ENCODE measurements around the gene NANOS2. TPM values are rescaled to one million over a fixed set of nuclear protein-coding genes. Genes with fewer than 3 reads are reported as not detected.

The NANOS2 gene
- not detected in 2 replicates for total RNA-seq

GRCh38 chr19:45913874-45914830 is at the start of gene NANOS2:
TSS of gene NANOS2 (minus strand) at chr19:45914778. CDS start at chr19:45914693, 85 bp downstream.

DNA sequence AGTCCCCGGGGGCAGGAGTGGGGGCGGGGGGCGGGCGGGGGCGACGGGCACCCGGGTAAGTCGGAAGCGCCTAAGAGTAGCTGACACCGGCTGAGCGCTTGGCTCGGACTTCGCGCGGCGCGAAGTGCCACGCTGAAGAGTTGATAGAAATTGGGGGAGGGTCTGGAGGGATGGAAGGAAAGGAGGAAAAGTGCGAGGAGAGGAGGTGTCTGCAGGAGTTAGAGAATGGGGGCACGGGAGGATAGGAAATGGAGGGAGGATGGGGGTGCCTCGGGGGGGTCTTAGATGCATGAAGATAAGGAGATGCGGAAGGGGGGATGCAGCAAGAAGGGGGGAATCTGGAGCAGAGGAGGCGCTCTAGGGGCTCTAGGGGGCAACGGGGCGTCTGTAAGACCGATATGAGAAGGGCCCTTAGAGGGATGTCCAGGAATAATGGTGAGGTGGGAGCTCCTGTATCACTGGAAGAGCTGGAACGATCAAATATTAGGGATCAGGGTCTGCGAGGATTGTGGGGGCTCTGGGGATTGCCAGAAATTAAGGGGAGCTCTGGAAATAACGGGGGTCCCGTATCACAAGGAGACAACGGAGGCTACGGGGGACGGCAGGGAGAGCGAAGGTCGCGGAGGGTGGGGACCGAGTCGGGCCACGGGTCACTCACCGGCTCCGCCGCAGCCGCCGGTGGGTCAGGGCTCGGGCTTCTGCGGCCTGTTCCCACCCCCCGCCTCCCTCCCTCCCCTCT is 12.5 kb downstream of the NANOS2 start, which contains the start of gene MYPOP:
Gene MYPOP, minus strand, starts transcription at position 702 of the 739 bp plus-strand sequence. CDS start 840 bp downstream, outside the sequence.

DNA sequence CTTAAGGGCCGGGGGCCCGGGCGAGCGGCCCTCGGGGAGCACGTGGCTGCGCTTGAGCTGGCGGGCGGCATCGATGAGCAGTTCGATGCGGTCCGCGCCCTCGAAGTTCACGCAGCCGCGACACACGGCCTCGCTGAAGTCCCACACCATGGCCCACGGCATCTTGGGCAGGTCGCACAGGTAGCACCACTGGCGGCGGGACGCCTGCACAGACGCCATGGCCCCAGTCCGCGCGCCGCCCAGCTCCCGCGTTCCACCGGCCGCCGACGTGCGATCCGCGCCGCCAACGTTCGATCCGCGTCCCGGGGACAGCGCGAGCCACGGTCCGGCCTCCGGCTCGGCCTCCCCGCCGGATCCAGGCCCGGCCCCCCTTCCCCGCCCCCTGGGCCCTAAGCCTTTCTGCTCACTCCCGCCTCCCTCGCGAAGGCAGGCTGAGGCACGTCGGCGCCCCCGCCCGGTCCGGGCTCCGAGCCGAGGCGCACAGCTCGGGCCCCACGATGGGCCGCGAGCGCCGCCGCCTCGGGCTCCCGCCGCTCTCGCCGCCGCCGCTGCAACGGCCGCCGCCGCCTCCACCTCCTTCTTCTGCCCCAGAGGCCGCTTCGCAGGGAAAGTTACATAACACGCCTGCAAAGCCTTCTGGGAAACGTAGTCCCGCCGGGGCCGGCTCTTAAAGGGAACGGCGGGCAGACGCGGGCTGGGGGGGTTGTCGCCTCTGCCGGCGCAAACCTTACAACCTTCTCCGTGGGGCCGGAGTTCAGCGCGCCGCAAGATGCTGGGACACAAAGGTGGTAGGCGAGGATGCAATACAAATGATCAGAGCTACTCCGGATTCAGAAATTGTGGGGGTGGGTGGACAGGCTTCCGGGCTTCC is 28.8 kb downstream of the NANOS2 start, which contains the start of gene IRF2BP1:
Gene IRF2BP1, minus strand, starts transcription at position 586 of the 871 bp plus-strand sequence. Its CDS starts 367 bp downstream, at position 219.

DNA sequence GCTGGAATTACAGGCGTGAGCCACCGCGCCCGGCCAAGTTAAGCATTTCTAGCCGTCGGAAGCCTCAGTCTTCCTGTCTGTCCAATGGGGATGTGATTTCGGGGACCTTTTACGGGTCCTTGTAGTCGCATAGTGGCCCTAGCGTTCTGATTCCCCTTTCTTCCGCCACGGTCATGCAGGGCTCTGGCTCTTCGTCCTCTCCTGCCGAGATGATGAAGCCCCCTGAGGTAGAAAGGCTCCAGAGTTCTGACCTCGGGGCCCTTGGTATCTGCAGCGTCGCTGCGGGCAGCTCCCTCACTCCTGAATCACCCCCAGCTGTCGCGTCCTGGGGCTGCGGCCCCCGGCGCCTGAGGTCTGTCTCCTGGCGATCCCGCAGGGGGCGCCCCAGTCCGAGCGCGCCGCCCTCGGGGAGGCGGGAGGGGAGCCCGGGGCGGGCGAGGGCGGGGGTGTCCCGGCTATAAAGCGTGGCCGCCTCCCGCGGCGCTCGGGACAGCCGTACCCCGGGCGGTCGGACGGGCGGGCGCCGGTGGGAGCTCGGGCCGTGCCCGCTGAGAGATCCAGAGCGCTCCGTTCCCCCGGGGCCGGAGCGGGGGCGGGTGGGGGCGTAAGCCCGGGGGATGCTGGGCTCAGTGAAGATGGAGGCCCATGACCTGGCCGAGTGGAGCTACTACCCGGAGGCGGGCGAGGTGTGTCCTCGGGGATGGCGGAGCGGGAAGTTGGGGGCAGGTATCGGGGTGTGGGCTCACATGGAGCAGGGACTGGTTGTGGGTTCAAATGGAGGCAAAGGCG is 50.5 kb downstream of the NANOS2 start, which contains the start of gene FOXA3:
Gene FOXA3, plus strand, starts transcription at position 487 of the 789 bp plus-strand sequence. Its CDS starts 131 bp downstream, at position 618.

Other genes starting within 250 kb of the NANOS2 start
- not detected in 2 replicates for gene GIPR, start 246.6 kb downstream of the NANOS2 start, total RNA-seq
- gene SNRPD2, start 222.8 kb downstream of the NANOS2 start, total RNA-seq = 200 and 333 TPM in 2 replicates
- gene QPCTL, start 222.1 kb downstream of the NANOS2 start, total RNA-seq = 20.9 and 28.3 TPM in 2 replicates
- gene FBXO46, start 183.9 kb downstream of the NANOS2 start, total RNA-seq = 7.7 and 14.7 TPM in 2 replicates
- gene MEIOSIN, start 181.3 kb downstream of the NANOS2 start, total RNA-seq = not detected in 2 replicates
- 6.6 and 7.8 TPM in 2 replicates for gene SIX5, start 145.5 kb downstream of the NANOS2 start, total RNA-seq
- gene DMPK, start 132.3 kb downstream of the NANOS2 start, total RNA-seq = 13.7 and 22.4 TPM in 2 replicates
- gene DMWD, start 121.9 kb downstream of the NANOS2 start, total RNA-seq = 36.0 and 51.0 TPM in 2 replicates
- under 0.01 and 0.39 TPM in 2 replicates for gene RSPH6A, start 99.5 kb downstream of the NANOS2 start, total RNA-seq
- 41.2 and 55.5 TPM in 2 replicates for gene SYMPK, start 51.6 kb downstream of the NANOS2 start, total RNA-seq
- gene FOXA3, start 50.5 kb downstream of the NANOS2 start, total RNA-seq = not detected in 2 replicates
- 18.0 and 21.7 TPM in 2 replicates for gene IRF2BP1, start 28.6 kb downstream of the NANOS2 start, total RNA-seq
- gene MYPOP, start 12.2 kb downstream of the NANOS2 start, total RNA-seq = 1.5 and 2.5 TPM in 2 replicates
- 0.39 TPM in 1 of 2 replicates, not detected in the other for gene NOVA2, start 59.1 kb upstream of the NANOS2 start, total RNA-seq
- 7.4 and 7.7 TPM in 2 replicates for gene CCDC61, start 80.7 kb upstream of the NANOS2 start, total RNA-seq
- not detected in 2 replicates for gene PGLYRP1, start 108.3 kb upstream of the NANOS2 start, total RNA-seq
- gene IGFL4, start 126.2 kb upstream of the NANOS2 start, total RNA-seq = not detected in 2 replicates
- gene IGFL3, start 209.9 kb upstream of the NANOS2 start, total RNA-seq = not detected in 2 replicates
- not detected in 2 replicates for gene IGFL2, start 233.5 kb upstream of the NANOS2 start, total RNA-seq

Measured in subcutaneous preadipocyte (primary cell).